K562 (cell line): ENCODE data around the gene GTF2I. TPM values are rescaled to one million over a fixed set of nuclear protein-coding genes. Genes with fewer than 3 reads are reported as not detected.

ENCODE experiments used
- CBX1 ChIP-seq: sonication (generic); IDR thresholded peaks from 2 replicates; pipeline ENCODE4 v1.6.1; 2016; ENCODE audit warnings: antibody characterized with exemption, low read depth, mild to moderate bottlenecking
- ETV6 ChIP-seq, 3 experiments: fragments of 150-350 bp in 1 of 3; sonication (generic) in 1 of 3; formaldehyde crosslinking in 1 of 3; IDR thresholded peaks; 2 replicates each; pipeline versions ENCODE4 v1.6.1 to v1.8.0; 2014 to 2022; ENCODE audit warnings: borderline replicate concordance in 2 of 3, low read depth in 2 of 3, antibody characterized with exemption in 1 of 3, low read length in 1 of 3, mild to moderate bottlenecking in 1 of 3, missing genetic modification reagents in 1 of 3
- FOXJ2 ChIP-seq: fragments of 200-800 bp; sonication (Bioruptor generic); IDR thresholded peaks from 2 replicates; pipeline ENCODE4 v1.6.1; 2016; ENCODE audit warnings: missing genetic modification characterization, missing compliant biosample characterization
- HOXB6 ChIP-seq: fragments of 250-450 bp; sonication (Bioruptor Pico); IDR thresholded peaks from 2 replicates; pipeline ENCODE4 v1.5.1; 2022; ENCODE audit warnings: mild to moderate bottlenecking, borderline replicate concordance
- ID3 ChIP-seq, 2 experiments: fragments of 250-450 bp in 1 of 2; fragments of 450-650 bp in 1 of 2; sonication (Bioruptor Pico) in 1 of 2; IDR thresholded peaks; 2 replicates each; pipeline versions ENCODE4 v1.6.1 to v1.8.0; 2016 to 2021; ENCODE audit warnings: mild to moderate bottlenecking in 2 of 2, moderate library complexity in 2 of 2, missing compliant biosample characterization in 1 of 2, missing genetic modification characterization in 1 of 2
- PURB ChIP-seq: sonication (generic); formaldehyde crosslinking; IDR thresholded peaks from 2 replicates; pipeline ENCODE4 v1.9.0; 2021; ENCODE audit warnings: low read depth, mild to moderate bottlenecking, missing genetic modification reagents
- RCOR1 ChIP-seq, 2 experiments: IDR thresholded peaks; 2 replicates each; pipeline ENCODE4 v1.6.1; 2012; ENCODE audit warnings: low read depth in 2 of 2, low read length in 2 of 2, borderline replicate concordance in 1 of 2, improper control_type of control experiment in 1 of 2
- SAFB2 ChIP-seq: fragments of 200-400 bp; formaldehyde crosslinking; IDR thresholded peaks from 2 replicates; pipeline ENCODE4 v1.6.1; 2018; ENCODE audit warnings: borderline replicate concordance, low read length, low read depth, moderate library complexity; ENCODE audit not compliant: severe bottlenecking
- SIX5 ChIP-seq, 2 experiments: IDR thresholded peaks; 2 replicates each; pipeline ENCODE4 v1.6.1; 2011; ENCODE audit warnings: low read length in 2 of 2, borderline replicate concordance in 1 of 2, low read depth in 1 of 2, mild to moderate bottlenecking in 1 of 2, moderate library complexity in 1 of 2; ENCODE audit not compliant: insufficient read depth in 1 of 2
- SMARCA5 ChIP-seq: fragments of 450-650 bp; IDR thresholded peaks from 2 replicates; pipeline ENCODE4 v1.6.1; 2016
- YY1 ChIP-seq, 3 experiments: IDR thresholded peaks; 2 replicates each; pipeline ENCODE4 v1.6.1; 2011; ENCODE audit warnings: low read length in 2 of 3, mild to moderate bottlenecking in 2 of 3, moderate library complexity in 2 of 3, borderline replicate concordance in 1 of 3, control low read depth in 1 of 3, low read depth in 1 of 3; ENCODE audit not compliant: insufficient read depth in 3 of 3, insufficient replicate concordance in 2 of 3, control insufficient read depth in 1 of 3, insufficient read length in 1 of 3; ENCODE audit errors: extremely low read depth in 1 of 3
- ZEB2 ChIP-seq: fragments of 450-650 bp; IDR thresholded peaks from 2 replicates; pipeline ENCODE4 v1.6.1; 2016
- ZFP36 ChIP-seq: fragments of 150-350 bp; IDR thresholded peaks from 2 replicates; pipeline ENCODE4 v1.6.1; 2018; ENCODE audit warnings: low read length, low read depth; ENCODE audit not compliant: partially characterized antibody
- ZNF347 ChIP-seq: fragments of 450-650 bp; formaldehyde crosslinking; IDR thresholded peaks from 2 replicates; pipeline ENCODE4 v1.4.0; 2020; ENCODE audit warnings: low read depth, mild to moderate bottlenecking, moderate library complexity
- polyA plus RNA-seq, 8 experiments: library from polyadenylated mRNA; depleted of rRNA in 4 of 8; stranded (reverse) in 5 of 8; unstranded in 3 of 8; fragments of >200 nt; fragmentation: Nextera tagmentation in 2 of 8; fragmentation: Illumina TruSeq in 1 of 8; extraction: Ambion mirVana in 2 of 8; extraction: Trizol in 1 of 8; gene quantifications; 2 replicates each; pipeline versions ENCODE4 v1.2.1 to v1.2.3, GENCODE V29; 2011 to 2014; ENCODE audit warnings: inconsistent platforms in 1 of 8, missing spikeins in 1 of 8
- total RNA-seq, 7 experiments: library from RNA; depleted of rRNA in 6 of 7; stranded (reverse); fragments of >200 nt in 6 of 7; fragmentation: Illumina TruSeq in 2 of 7; extraction: Trizol in 2 of 7; gene quantifications; 2 replicates each; pipeline versions ENCODE4 v1.2.1 to v1.2.3, GENCODE V29; 2011 to 2021; ENCODE audit warnings: low replicate concordance in 1 of 7
- TF ChIP-seq, protein P1 (sequence below): fragments of 250-450 bp; sonication (Bioruptor Pico); IDR thresholded peaks from 2 replicates; pipeline ENCODE4 v1.8.0; 2022; ENCODE audit warnings: inconsistent platforms

Gene GTF2I
- total and polyA plus RNA-seq, 9 of the 15 experiments (the other 6 are each of a cell fraction or from before 2014, with no cell fraction given) = 8.4 to 161 (median 90.0) TPM

DNA sequence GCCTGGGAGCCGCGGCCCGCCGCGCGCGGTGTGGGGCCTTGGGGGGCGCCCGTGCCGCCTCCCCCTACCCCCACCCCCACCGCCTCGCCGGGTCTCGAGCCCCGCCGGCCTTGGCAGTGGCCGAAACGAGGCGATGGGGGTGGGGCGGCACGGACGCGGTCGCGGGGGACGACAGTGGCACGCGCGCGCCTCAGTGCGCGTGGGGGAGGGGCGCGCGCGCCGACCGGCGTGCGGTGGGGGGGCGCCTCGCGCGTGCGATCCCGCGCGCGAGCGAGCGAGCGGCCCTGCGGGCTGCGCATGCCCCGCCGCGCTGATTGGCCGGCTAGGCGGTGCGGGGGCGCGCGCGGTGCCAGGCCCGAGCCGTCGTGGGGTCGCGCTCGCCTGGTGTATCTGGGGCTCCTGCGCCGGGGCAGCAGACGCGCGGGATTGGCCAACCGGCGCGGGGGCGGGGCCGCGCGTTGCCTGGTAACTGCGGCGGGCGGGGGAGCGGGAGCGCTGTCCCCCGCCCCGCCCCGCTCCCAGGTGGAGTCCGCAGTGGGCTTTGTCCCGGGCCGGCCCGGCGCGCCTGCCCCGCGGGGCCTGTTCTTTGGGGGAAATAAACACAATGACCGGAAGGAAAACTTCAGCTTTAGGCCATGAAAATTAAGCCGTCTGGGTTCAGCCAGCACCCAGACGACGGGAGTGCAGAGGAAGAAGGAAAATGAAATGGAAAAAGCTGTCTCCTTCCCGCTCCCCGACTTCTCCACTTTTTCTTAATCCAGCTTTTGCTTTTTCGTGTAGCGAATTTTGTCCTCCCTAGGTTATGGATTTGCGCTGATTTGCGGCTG, 873 bp downstream of the GTF2I start (continued):
- TF ChIP-seq CBX1 = no peak; the same call in 1 of the 2 replicates
- no peak for TF ChIP-seq PURB (CRISPR knock-in tag)
- no peak for TF ChIP-seq HOXB6 (CRISPR knock-in tag)
- 0 out of 4 replicates have a peak, but pooled peaks of 1 of the 2 experiments have one; percentile 5 for TF ChIP-seq RCOR1 (IDR thresholded peaks at IDR 0.05; ENCODE audit: borderline replicate concordance in 1 of 2, low read depth in 2 of 2, low read length in 2 of 2)
- TF ChIP-seq FOXJ2 (tag) = 0 out of 2 replicates have a peak, but pooled peaks have one; percentile 8
- no peak for TF ChIP-seq ZNF347 (CRISPR knock-in tag)
- peak in 2 of 3 experiments; percentile 7 to 57 for TF ChIP-seq YY1 (IDR thresholded peaks at IDR 0.05; ENCODE audit: borderline replicate concordance in 1 of 3, control insufficient read depth in 1 of 3, extremely low read depth in 1 of 3, insufficient read depth in 3 of 3, insufficient read length in 1 of 3, insufficient replicate concordance in 2 of 3, low read depth in 1 of 3, low read length in 2 of 3)
- no peak for TF ChIP-seq ID3 (CRISPR knock-in tag; IDR thresholded peaks at IDR 0.05)
- no peak for TF ChIP-seq ID3 (tag; IDR thresholded peaks at IDR 0.05)
- TF ChIP-seq, protein P1, sequence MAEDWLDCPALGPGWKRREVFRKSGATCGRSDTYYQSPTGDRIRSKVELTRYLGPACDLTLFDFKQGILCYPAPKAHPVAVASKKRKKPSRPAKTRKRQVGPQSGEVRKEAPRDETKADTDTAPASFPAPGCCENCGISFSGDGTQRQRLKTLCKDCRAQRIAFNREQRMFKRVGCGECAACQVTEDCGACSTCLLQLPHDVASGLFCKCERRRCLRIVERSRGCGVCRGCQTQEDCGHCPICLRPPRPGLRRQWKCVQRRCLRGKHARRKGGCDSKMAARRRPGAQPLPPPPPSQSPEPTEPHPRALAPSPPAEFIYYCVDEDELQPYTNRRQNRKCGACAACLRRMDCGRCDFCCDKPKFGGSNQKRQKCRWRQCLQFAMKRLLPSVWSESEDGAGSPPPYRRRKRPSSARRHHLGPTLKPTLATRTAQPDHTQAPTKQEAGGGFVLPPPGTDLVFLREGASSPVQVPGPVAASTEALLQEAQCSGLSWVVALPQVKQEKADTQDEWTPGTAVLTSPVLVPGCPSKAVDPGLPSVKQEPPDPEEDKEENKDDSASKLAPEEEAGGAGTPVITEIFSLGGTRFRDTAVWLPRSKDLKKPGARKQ (CRISPR knock-in tag) = no peak
- no peak for TF ChIP-seq ETV6 (IDR thresholded peaks at IDR 0.05; ENCODE audit: borderline replicate concordance in 1 of 2, low read depth in 2 of 2, low read length in 1 of 2)
- no peak for TF ChIP-seq ETV6 (CRISPR knock-in tag; IDR thresholded peaks at IDR 0.05; ENCODE audit: borderline replicate concordance)
- TF ChIP-seq SIX5 (IDR thresholded peaks at IDR 0.05; ENCODE audit: borderline replicate concordance in 1 of 2, insufficient read depth in 1 of 2, low read depth in 1 of 2, low read length in 2 of 2) = no peak
- no peak for TF ChIP-seq ZFP36
- TF ChIP-seq ZEB2 = 0 out of 2 replicates have a peak, but pooled peaks have one; percentile 26
- 0 out of 2 replicates have a peak, but pooled peaks have one; percentile 6 for TF ChIP-seq SMARCA5
- no peak for TF ChIP-seq SAFB2
